GM18858 (cell line): ENCODE data around the gene MSANTD4.
"Not testable (repeated sequence)": the region's sequence is repeated elsewhere in the genome, so short reads cannot be mapped to it uniquely, and the experiment has no call there.

Experiments
- ATAC-seq: cut with Tn5 transposase; IDR thresholded peaks from one replicate; pipeline ENCODE4 v1.9.1; 2021; ENCODE audit not compliant: unreplicated experiment

MSANTD4 gene

GRCh38 chr11:106014620-106015019 lies 7.4 kb downstream of the MSANTD4 start:
- ATAC-seq, result no peak

GRCh38 chr11:106014035-106014434 lies 8.0 kb downstream of the MSANTD4 start:
- no peak for ATAC-seq

GRCh38 chr11:106012744-106013143 lies 9.3 kb downstream of the MSANTD4 start:
- ATAC-seq, result no peak

GRCh38 chr11:106011481-106011880 lies 10.6 kb downstream of the MSANTD4 start:
- ATAC-seq, result no peak

DNA sequence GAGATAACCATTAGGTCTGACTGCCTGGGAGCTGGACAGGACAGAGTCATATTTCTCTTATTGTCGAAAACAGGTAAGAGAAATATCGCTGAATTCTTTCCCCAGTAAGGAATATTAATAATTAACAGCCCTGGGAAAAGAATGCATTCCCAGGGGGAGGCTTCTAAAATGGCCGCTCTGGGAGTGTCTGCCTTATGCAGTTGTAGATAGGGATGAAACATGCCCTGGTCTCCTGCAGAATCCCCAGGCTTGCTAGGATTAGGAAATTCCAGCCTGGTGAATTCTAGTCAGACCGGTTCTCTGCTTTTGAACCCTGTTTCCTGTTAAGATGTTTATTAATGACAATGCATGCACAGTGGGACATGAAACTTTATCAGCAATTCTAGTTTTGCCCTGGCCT lies 18.9 kb downstream of the MSANTD4 start:
- ATAC-seq, result not testable (repeated sequence)

DNA sequence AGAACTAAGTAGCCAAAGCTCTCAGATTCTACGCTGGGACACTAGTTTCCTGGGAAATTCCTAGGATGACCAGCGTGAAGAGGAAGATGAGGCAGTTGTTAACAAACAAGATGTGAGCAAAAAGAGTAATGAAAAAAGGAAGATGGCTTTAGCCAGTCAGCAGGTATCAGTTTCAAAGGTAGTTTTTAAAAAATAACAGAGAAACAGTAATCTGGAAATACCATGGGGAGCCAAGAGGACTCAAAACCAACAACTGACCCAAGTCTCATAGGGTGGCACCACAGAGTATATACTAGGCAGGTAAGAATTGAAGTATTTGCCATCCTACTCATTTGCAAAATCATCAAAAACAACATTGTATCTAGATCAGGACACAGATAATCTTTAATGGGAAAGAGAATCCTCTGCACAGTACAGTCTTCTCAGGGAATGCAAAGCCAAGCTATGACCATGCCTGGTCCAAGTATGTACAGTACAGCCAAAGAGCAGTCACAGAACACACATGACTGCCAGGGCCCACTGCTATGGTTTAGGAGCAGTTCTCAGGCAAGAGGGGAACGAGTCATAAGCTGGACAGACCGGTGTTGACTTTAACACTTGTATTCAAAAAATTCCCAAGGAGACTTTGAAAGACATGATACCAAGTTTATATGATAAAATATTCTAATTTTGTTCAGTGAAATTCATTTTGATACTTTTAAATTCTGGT lies 20.6 kb downstream of the MSANTD4 start:
- no peak for ATAC-seq

DNA sequence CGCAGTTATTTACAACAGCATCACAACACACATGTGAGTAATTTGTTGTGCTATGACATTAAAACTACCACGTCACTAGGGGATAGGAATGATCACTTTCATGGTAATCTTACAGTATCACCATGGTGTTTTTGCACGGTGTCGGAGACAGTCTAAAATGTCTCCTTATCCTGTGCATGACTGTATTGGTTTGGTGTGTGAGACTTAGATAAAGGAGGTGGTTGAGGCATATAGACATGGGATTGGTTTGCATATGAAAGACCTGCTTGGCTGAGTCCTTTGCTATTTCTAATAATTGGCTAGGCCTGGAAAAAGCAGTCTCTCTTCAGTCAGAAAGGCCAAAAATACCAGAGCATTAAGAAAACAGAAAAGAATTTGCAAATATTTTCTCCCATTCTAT lies 30.2 kb downstream of the MSANTD4 start:
- ATAC-seq, result no peak

DNA sequence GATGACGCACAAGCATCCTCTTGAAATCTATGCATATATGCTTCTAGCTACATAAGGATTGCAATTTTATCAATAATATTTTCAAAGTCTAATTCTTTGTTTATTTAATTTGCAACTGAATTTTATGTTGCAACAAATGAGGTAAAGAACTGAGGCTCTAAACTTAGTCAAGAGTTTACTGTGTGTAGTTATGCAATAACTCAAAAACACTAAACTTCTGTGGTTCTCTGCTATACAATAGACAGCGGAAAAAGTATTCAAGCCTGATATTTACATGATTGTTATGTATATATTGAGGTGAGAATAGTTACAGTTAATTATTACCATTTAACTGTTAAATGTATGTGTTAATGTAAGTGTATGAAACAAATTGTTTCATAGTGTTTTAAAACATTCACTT lies 32.9 kb downstream of the MSANTD4 start:
- ATAC-seq, result no peak

DNA sequence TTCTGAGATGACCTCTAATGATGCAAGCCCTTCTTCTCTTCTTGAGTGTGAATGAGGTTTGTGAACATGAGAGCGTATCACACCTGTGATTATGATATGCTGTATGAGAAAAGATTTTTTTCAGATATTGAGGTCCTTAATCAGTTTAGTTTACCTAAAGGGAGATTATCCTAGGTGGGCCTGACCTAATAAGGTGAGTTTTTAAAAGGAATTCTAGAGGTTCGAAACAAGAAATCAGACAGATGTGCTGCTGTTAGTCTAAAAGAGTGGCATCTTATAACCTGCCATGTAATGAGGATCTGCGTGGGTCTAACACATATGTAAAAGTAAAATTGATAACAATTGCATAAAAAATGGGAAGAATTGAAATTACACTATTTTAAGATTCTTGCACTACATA lies 33.8 kb downstream of the MSANTD4 start:
- ATAC-seq, result no peak

- no peak for ATAC-seq
Observed at GRCh38 chr11:105986554-105986953, 35.5 kb downstream of the MSANTD4 start.

DNA sequence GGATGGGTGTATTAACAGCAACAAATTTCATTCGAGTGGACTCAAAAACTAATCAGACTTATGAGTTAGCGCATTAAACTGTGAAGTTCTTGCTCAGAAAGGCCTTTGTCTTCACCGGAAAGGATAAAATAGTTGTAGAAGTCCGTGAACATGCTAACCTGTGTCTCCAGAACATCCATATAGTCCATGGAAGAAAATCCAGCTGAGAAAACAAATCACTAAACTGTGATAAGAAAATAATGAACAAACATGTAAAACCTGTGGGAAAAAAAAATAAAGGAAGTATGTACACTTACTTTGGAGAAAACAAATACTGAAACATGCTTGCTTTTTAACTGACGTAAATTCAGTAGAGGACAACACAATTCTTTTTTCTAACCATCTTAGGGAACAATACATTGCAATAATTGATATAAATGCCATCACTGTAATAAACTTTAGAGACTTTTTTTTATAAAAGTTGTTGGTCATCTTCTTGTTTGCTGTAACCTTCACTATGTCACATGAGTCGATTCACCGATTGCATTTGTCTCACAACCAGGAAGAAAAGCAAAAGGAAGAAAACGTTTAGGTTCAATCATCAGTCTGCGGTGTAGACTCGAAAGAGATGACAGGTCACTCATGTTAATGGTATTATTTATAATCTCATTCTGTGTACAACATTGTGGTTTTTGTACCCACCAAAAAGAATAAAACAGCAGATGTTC lies 41.9 kb downstream of the MSANTD4 start:
- no peak for ATAC-seq

DNA sequence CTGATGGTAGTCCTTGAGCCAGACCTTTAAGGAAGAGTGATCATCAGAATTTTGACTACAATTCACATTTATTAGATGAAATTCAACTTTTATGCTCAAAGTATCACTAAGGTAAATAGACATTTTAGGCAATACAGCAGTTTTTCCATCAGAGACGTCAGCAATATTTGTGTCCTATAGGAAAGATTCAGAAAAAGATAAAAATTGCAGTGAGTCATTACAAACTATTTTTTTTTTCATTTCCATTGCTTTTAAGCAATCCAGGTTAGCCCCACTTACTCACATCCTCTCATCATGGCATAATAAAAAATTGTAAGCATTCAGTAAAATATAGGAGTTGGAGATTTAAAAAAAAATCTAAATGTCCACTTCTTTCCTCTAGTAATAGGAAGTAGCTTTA lies 46.9 kb downstream of the MSANTD4 start:
- no peak for ATAC-seq

GRCh38 chr11:105969756-105970155 lies 52.3 kb downstream of the MSANTD4 start:
- no peak for ATAC-seq

DNA sequence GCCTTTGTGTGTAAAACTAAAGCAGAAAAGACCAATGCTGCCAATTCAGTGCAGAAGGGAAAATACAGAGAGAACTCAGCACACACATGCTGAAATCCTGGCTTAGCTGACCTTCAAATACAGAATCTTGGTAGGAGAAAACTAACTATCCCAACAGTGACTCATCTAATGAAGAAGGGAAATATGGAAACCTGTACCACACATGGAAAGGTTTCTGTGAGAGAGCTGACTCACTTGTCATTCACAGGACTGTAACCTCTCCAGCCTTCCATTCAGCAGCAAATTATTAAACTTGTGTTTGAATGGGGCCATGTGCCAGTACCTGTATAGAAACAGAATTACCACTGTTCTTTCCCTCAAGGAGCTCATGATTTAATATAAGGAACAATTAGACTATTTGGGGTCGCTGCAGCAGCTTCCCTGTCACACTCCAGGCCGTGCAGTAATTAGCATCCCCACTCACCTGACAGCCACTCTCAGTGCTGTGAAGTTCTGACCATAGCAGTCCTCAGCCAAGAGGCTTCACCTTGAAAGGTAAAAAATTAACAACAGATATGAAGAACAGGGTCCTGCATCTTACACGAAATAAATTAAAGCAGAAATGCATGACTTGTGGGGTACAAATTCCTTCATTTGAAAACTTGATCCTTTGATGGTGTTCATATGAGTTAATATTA lies 53.9 kb downstream of the MSANTD4 start:
- ATAC-seq, result no peak

DNA sequence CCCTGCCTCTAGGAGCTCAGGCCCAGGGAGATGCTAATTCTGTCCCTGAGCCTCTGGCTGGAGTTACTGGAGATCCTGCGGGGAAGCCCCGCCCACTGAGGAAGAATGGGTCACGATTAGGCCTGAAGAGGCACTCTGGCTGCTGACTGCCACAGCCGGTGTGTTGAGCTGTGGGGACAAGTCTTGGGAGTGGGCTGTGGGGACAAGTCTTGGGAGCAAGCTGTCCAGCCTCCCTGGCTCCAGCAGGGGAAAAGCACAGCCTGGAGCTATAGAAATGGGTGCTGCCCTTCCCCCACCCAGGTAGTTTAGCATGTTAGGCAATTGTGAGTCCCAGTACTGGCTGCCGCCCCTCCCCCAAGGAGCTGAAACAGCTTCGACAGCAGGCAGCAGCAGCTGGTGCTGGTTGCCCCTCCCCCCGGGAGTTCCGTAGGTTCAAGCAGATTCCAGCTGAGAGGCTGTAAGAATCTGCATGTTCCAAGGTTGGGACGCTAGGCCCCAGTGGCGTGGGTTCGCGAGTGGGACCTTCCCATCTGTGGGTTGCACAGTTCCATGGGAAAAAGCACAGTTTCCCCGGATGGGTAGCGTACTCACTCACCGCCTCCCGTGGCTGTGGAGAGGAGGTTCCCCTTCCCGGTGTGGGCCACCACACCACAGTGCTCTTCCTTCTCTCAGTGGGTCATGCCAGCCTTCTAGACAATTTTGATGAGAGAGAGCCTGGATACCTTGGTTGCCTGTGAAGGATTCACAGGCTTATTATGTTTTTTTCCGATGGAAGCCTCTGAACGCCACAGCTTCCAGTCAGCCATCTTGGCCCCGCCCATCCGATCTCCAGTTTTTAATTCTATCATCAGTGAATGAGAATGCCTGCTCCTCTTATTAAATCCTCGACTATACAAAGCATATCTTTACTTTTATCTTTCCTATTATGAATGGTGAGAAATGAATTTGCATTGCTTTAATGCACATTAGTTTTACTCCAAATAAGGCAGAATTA lies 61.5 kb downstream of the MSANTD4 start:
- ATAC-seq, result no peak
